ENCODE measurements around the gene CDAN1. TPM values are rescaled to one million over a fixed set of nuclear protein-coding genes. Genes with fewer than 3 reads are reported as not detected.

CDAN1 gene
- total and polyA plus RNA-seq, 10 of the 15 experiments (the other 5 are each of a cell fraction or from before 2014, with no cell fraction given) = 0.56 to 14.2 (median 6.7) TPM

- Histone ChIP-seq H3K9ac (ENCODE audit: control insufficient read depth, insufficient read depth, low read length) (no peak overlapping the region), H3K36me3 (ENCODE audit: control insufficient read depth in 2 of 2, insufficient read depth in 2 of 2, low read length in 1 of 2) (no peaks in the 10 kb centered on the region; a peak in 1 of 4 replicates), H3K27me3 (replicated peaks in 1 of 2; ENCODE audit: control insufficient read depth in 2 of 2, insufficient read depth in 2 of 2, low read length in 1 of 2) (no peaks in the 10 kb centered on the region), H3K4me3 (no peak overlapping the region), H3K4me2 (ENCODE audit: control insufficient read depth, insufficient read depth) (no peak overlapping the region), H3K4me1 (ENCODE audit: control insufficient read depth, insufficient read depth, low read length) (no peaks in the 10 kb centered on the region), H3K9me3 (replicated peaks; ENCODE audit: control insufficient read depth, insufficient read depth, low read length) (no peaks in the 10 kb centered on the region), H2AFZ (ENCODE audit: control insufficient read depth, low read depth, low read length) (no peak overlapping the region), H4K20me1 (ENCODE audit: control insufficient read depth, insufficient read depth) (no peaks in the 10 kb centered on the region), H3K79me2 (ENCODE audit: control insufficient read depth, insufficient read depth, low read length) (no peaks in the 10 kb centered on the region), H3K27ac (ENCODE audit: control insufficient read depth, insufficient read depth) (no peak overlapping the region)
- ChIA-PET POLR2A (interaction anchor here (0.6 to 0.7 kb wide), 2 partner anchors 144 to 1431 kb away, joined by 3 to 6 read pairs; no protein-coding TSS in a partner anchor), RAD21 (ENCODE audit: unreplicated experiment) (interaction anchor here (1.2 kb wide), 1 partner anchor 221 kb away, joined by 5 read pairs; no protein-coding TSS in a partner anchor), SMC1A (ENCODE audit: uncharacterized antibody, unreplicated experiment) (interaction anchor here (1.7 kb wide), 1 partner anchor 219 kb away, joined by 16 read pairs; no protein-coding TSS in a partner anchor), CTCF (interaction anchor here (1.2 to 4.8 kb wide), 5 partner anchors 10 to 222 kb away, joined by 6 to 75 read pairs (median 7); no protein-coding TSS in a partner anchor)
- intact Hi-C loops (cut with micrococcal nuclease; ENCODE audit: unreplicated experiment) (no loop called here), in situ Hi-C loops (cut with MboI) (loop anchor here (10.0 kb wide), 1 partner anchor 218 kb away; the partner anchor contains the start of gene TTBK2)
- no peak for TF ChIP-seq EED (IDR thresholded peaks at IDR 0.05; ENCODE audit: low read depth)
- no peak for TF ChIP-seq IRF4 (IDR thresholded peaks at IDR 0.05; ENCODE audit: low read depth, low read length)
- no peak for TF ChIP-seq CREB1 (IDR thresholded peaks at IDR 0.05; ENCODE audit: low read depth)
- BruUV-seq (replicated peaks) = no TSS peak
- DNase-seq (ENCODE audit: low read depth, low spot score) (no peak), ATAC-seq (no peak), FAIRE-seq (no peak)
- 82% methylated on average over 2 of the region's 2 CpGs for WGBS (ENCODE audit: insufficient coverage, insufficient replicate concordance, low lambda C conversion rate, missing lambda C conversion rate)
These were observed 29.9 kb downstream of the CDAN1 start for GRCh38 chr15:42707068-42707467.

DNA sequence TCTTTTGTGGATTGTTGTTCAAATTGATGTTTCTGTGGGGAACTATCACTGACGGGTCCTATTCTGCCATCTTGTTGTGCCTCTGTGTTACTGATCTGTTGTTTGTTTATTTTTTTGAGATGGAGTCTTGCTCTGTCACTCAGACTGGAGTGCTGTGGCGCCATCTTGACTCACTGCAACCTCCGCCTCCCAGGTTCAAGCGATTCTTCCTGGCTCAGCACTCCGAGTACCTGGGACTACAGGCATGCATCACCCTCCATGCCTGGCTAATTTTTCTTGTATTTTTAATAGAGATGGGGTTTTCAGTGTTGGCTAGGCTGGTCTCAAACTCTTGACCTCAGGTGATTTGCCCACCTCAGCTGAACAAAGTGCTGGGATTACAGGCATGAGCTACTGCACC is 31.6 kb downstream of the CDAN1 start:
- no peak for TF ChIP-seq ZBED1 (IDR thresholded peaks at IDR 0.05; ENCODE audit: borderline replicate concordance)
- TF ChIP-seq, protein P1, sequence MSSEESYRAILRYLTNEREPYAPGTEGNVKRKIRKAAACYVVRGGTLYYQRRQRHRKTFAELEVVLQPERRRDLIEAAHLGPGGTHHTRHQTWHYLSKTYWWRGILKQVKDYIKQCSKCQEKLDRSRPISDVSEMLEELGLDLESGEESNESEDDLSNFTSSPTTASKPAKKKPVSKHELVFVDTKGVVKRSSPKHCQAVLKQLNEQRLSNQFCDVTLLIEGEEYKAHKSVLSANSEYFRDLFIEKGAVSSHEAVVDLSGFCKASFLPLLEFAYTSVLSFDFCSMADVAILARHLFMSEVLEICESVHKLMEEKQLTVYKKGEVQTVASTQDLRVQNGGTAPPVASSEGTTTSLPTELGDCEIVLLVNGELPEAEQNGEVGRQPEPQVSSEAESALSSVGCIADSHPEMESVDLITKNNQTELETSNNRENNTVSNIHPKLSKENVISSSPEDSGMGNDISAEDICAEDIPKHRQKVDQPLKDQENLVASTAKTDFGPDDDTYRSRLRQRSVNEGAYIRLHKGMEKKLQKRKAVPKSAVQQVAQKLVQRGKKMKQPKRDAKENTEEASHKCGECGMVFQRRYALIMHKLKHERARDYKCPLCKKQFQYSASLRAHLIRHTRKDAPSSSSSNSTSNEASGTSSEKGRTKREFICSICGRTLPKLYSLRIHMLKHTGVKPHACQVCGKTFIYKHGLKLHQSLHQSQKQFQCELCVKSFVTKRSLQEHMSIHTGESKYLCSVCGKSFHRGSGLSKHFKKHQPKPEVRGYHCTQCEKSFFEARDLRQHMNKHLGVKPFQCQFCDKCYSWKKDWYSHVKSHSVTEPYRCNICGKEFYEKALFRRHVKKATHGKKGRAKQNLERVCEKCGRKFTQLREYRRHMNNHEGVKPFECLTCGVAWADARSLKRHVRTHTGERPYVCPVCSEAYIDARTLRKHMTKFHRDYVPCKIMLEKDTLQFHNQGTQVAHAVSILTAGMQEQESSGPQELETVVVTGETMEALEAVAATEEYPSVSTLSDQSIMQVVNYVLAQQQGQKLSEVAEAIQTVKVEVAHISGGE (CRISPR knock-in tag; IDR thresholded peaks at IDR 0.05) = no peak
- no peak for TF ChIP-seq IRF4 (IDR thresholded peaks at IDR 0.05; ENCODE audit: low read depth, low read length)
- no peaks in the 10 kb centered on the region for H3K9me3 ChIP-seq (replicated peaks; ENCODE audit: control insufficient read depth, insufficient read depth, low read length)
- H3K79me2 ChIP-seq (ENCODE audit: control insufficient read depth, insufficient read depth, low read length) = no peaks in the 10 kb centered on the region
- no peaks in the 10 kb centered on the region for H3K27me3 ChIP-seq (replicated peaks in 1 of 2; ENCODE audit: control insufficient read depth in 2 of 2, insufficient read depth in 2 of 2, low read length in 1 of 2)
- FAIRE-seq (no peak), ATAC-seq (no peak), DNase-seq (ENCODE audit: low read depth, low spot score) (no peak)
- H3K27ac ChIP-seq (ENCODE audit: control insufficient read depth, insufficient read depth) = no peak overlapping the region
- H3K9ac ChIP-seq (ENCODE audit: control insufficient read depth, insufficient read depth, low read length) = no peak overlapping the region
- H4K20me1 ChIP-seq (ENCODE audit: control insufficient read depth, insufficient read depth) = no peaks in the 10 kb centered on the region
- ChIA-PET CTCF (interaction anchor here (1.1 to 4.8 kb wide), 8 partner anchors 24 to 580 kb away, joined by 3 to 75 read pairs (median 6); no protein-coding TSS in a partner anchor), POLR2A (no interaction called here), RAD21 (ENCODE audit: unreplicated experiment) (interaction anchor here (0.7 to 3.3 kb wide), 3 partner anchors 216 to 221 kb away, joined by 4 to 22 read pairs (median 8); no protein-coding TSS in a partner anchor), SMC1A (ENCODE audit: uncharacterized antibody, unreplicated experiment) (interaction anchor here (1.0 to 1.7 kb wide), 6 partner anchors 35 to 499 kb away, joined by 3 to 16 read pairs (median 5); no protein-coding TSS in a partner anchor)
- H3K4me3 ChIP-seq = no peak overlapping the region
- intact Hi-C loops (cut with micrococcal nuclease; ENCODE audit: unreplicated experiment) (loop anchor here (2.0 kb wide), 2 partner anchors 213 to 499 kb away; no protein-coding TSS in a partner anchor), in situ Hi-C loops (cut with MboI) (loop anchor here (10.0 kb wide), 1 partner anchor 219 kb away; the partner anchor contains the start of gene TTBK2)
- 95% methylated on average over 5 of the region's 5 CpGs for WGBS (ENCODE audit: insufficient coverage, insufficient replicate concordance, low lambda C conversion rate, missing lambda C conversion rate)
- no peaks in the 10 kb centered on the region for H3K4me1 ChIP-seq (ENCODE audit: control insufficient read depth, insufficient read depth, low read length)
- H3K36me3 ChIP-seq (ENCODE audit: control insufficient read depth in 2 of 2, insufficient read depth in 2 of 2, low read length in 1 of 2) = no peaks in the 10 kb centered on the region
- no TSS peak for BruUV-seq (replicated peaks)
- no peak overlapping the region for H2AFZ ChIP-seq (ENCODE audit: control insufficient read depth, low read depth, low read length)
- no peak overlapping the region for H3K4me2 ChIP-seq (ENCODE audit: control insufficient read depth, insufficient read depth)

Data from GM12878 (cell line).